ENCODE data around the gene VGF.

The VGF gene

GRCh38 chr7:101163279-101164070, 1.9 kb downstream of the VGF start (continued):
- TF ChIP-seq, protein P1, sequence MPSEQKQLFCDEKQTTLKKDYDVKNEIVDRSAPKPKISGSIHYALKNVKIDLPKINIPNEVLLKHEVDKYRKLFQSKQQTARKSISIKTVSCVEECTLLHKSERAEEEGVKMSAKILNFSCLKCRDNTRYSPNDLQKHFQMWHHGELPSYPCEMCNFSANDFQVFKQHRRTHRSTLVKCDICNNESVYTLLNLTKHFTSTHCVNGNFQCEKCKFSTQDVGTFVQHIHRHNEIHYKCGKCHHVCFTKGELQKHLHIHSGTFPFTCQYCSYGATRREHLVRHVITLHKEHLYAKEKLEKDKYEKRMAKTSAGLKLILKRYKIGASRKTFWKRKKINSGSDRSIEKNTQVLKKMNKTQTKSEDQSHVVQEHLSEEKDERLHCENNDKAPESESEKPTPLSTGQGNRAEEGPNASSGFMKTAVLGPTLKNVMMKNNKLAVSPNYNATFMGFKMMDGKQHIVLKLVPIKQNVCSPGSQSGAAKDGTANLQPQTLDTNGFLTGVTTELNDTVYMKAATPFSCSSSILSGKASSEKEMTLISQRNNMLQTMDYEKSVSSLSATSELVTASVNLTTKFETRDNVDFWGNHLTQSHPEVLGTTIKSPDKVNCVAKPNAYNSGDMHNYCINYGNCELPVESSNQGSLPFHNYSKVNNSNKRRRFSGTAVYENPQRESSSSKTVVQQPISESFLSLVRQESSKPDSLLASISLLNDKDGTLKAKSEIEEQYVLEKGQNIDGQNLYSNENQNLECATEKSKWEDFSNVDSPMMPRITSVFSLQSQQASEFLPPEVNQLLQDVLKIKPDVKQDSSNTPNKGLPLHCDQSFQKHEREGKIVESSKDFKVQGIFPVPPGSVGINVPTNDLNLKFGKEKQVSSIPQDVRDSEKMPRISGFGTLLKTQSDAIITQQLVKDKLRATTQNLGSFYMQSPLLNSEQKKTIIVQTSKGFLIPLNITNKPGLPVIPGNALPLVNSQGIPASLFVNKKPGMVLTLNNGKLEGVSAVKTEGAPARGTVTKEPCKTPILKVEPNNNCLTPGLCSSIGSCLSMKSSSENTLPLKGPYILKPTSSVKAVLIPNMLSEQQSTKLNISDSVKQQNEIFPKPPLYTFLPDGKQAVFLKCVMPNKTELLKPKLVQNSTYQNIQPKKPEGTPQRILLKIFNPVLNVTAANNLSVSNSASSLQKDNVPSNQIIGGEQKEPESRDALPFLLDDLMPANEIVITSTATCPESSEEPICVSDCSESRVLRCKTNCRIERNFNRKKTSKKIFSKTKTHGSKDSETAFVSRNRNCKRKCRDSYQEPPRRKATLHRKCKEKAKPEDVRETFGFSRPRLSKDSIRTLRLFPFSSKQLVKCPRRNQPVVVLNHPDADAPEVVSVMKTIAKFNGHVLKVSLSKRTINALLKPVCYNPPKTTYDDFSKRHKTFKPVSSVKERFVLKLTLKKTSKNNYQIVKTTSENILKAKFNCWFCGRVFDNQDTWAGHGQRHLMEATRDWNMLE (tag by site-specific recombination; conservative IDR thresholded peaks at IDR 0.05; ENCODE audit: low read depth), result no peak
- TF ChIP-seq ZNF221 (tag by site-specific recombination; IDR thresholded peaks at IDR 0.05; ENCODE audit: borderline replicate concordance) (no peak), ZFP41 (tag by site-specific recombination; IDR thresholded peaks at IDR 0.05; ENCODE audit: borderline replicate concordance) (no peak), KLF1 (tag by site-specific recombination; IDR thresholded peaks at IDR 0.05) (peak; percentile 82), ZNF211 (tag by site-specific recombination; IDR thresholded peaks at IDR 0.05; ENCODE audit: low read depth) (no peak), PRDM1 (tag by site-specific recombination; IDR thresholded peaks at IDR 0.05) (no peak), ZNF18 (tag by site-specific recombination; IDR thresholded peaks at IDR 0.05) (no peak), ZNF302 (tag by site-specific recombination; IDR thresholded peaks at IDR 0.05; ENCODE audit: low read depth) (no peak), ZNF837 (tag by site-specific recombination; IDR thresholded peaks at IDR 0.05) (no peak), ZNF112 (tag by site-specific recombination; IDR thresholded peaks at IDR 0.05) (no peak), EGR2 (tag by site-specific recombination; IDR thresholded peaks at IDR 0.05; ENCODE audit: low read depth) (peak; percentile 99), ZNF629 (tag by site-specific recombination; IDR thresholded peaks at IDR 0.05) (peak; percentile 60), ZNF37A (tag by site-specific recombination; IDR thresholded peaks at IDR 0.05) (no peak), MZF1 (tag by site-specific recombination; IDR thresholded peaks at IDR 0.05; ENCODE audit: borderline replicate concordance) (no peak), ZNF404 (tag by site-specific recombination; IDR thresholded peaks at IDR 0.05) (no peak), ZNF560 (tag by site-specific recombination; IDR thresholded peaks at IDR 0.05; ENCODE audit: borderline replicate concordance) (no peak), ZNF639 (tag by site-specific recombination; IDR thresholded peaks at IDR 0.05) (no peak), ZNF214 (tag by site-specific recombination; IDR thresholded peaks at IDR 0.05; ENCODE audit: borderline replicate concordance) (no peak), YY1 (tag by site-specific recombination; IDR thresholded peaks at IDR 0.05) (no peak), KLF17 (tag by site-specific recombination; IDR thresholded peaks at IDR 0.05) (peak; percentile 87), ZBTB20 (tag by site-specific recombination; IDR thresholded peaks at IDR 0.05) (peak; percentile 57; the same call in 1 of the 2 replicates), SP7 (tag by site-specific recombination; IDR thresholded peaks at IDR 0.05) (peak; percentile 81), ZNF311 (tag by site-specific recombination; IDR thresholded peaks at IDR 0.05; ENCODE audit: borderline replicate concordance) (no peak), ZNF514 (tag by site-specific recombination; IDR thresholded peaks at IDR 0.05) (no peak), KLF16 (tag by site-specific recombination; IDR thresholded peaks at IDR 0.05) (peak; percentile 84; the same call in 1 of the 2 replicates), PBX3 (CRISPR knock-in tag; IDR thresholded peaks at IDR 0.05) (no peak)
- TF ChIP-seq, protein P2, sequence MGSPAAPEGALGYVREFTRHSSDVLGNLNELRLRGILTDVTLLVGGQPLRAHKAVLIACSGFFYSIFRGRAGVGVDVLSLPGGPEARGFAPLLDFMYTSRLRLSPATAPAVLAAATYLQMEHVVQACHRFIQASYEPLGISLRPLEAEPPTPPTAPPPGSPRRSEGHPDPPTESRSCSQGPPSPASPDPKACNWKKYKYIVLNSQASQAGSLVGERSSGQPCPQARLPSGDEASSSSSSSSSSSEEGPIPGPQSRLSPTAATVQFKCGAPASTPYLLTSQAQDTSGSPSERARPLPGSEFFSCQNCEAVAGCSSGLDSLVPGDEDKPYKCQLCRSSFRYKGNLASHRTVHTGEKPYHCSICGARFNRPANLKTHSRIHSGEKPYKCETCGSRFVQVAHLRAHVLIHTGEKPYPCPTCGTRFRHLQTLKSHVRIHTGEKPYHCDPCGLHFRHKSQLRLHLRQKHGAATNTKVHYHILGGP (tag by site-specific recombination; IDR thresholded peaks at IDR 0.05), result no peak

All from HEK293 (cell line).